GM21528 (cell line): Measurements from ENCODE around the gene CNTN1.

Experiments used
- ATAC-seq: cut with Tn5 transposase; IDR thresholded peaks from one replicate; pipeline ENCODE4 v1.9.1; 2021; ENCODE audit warnings: mild to moderate bottlenecking, moderate library complexity; ENCODE audit not compliant: unreplicated experiment, low FRiP score

Gene CNTN1

GRCh38 chr12:40946612-40947194 lies 254.5 kb downstream of the CNTN1 start:
- no peak for ATAC-seq

GRCh38 chr12:40947797-40948196 lies 255.6 kb downstream of the CNTN1 start:
- no peak for ATAC-seq

- no peak for ATAC-seq
Observed at GRCh38 chr12:40953076-40953475, 260.8 kb downstream of the CNTN1 start.

- no peak for ATAC-seq
Observed at GRCh38 chr12:40957417-40957816, 265.2 kb downstream of the CNTN1 start.

- no peak for ATAC-seq
Observed at GRCh38 chr12:40959041-40959440, 266.8 kb downstream of the CNTN1 start.

GRCh38 chr12:40963751-40964150 lies 271.5 kb downstream of the CNTN1 start:
- no peak for ATAC-seq

- ATAC-seq: no peak
Observed at GRCh38 chr12:40969796-40970195, 277.6 kb downstream of the CNTN1 start.

- ATAC-seq: no peak
Observed at GRCh38 chr12:40970320-40970907, 278.2 kb downstream of the CNTN1 start.

GRCh38 chr12:40971911-40972310 lies 279.7 kb downstream of the CNTN1 start:
- ATAC-seq: no peak

GRCh38 chr12:40976546-40976945 lies 284.3 kb downstream of the CNTN1 start:
- ATAC-seq: no peak

- ATAC-seq: no peak
Observed at GRCh38 chr12:40980427-40980961, 288.3 kb downstream of the CNTN1 start.

- no peak for ATAC-seq
Observed at GRCh38 chr12:40986001-40986400, 293.8 kb downstream of the CNTN1 start.

GRCh38 chr12:40988355-40988754 lies 296.1 kb downstream of the CNTN1 start:
- ATAC-seq: no peak

GRCh38 chr12:40988824-40989223 lies 296.6 kb downstream of the CNTN1 start:
- no peak for ATAC-seq

- no peak for ATAC-seq
Observed at GRCh38 chr12:40989785-40990184, 297.5 kb downstream of the CNTN1 start.

GRCh38 chr12:40992158-40992557 lies 299.9 kb downstream of the CNTN1 start:
- no peak for ATAC-seq

- no peak for ATAC-seq
Observed at GRCh38 chr12:40992674-40993073, 300.4 kb downstream of the CNTN1 start.

- no peak for ATAC-seq
Observed at GRCh38 chr12:40993158-40993557, 300.9 kb downstream of the CNTN1 start.

- no peak for ATAC-seq
Observed at GRCh38 chr12:40996091-40996490, 303.9 kb downstream of the CNTN1 start.

GRCh38 chr12:40999210-40999609 lies 307.0 kb downstream of the CNTN1 start:
- no peak for ATAC-seq

- no peak for ATAC-seq
Observed at GRCh38 chr12:41008472-41008871, 316.2 kb downstream of the CNTN1 start.

GRCh38 chr12:41011939-41012338 lies 319.7 kb downstream of the CNTN1 start:
- ATAC-seq: no peak
